Activated T-cell treated with anti-CD3 and anti-CD28 coated beads, Interleukin-2, amount 50 U/mL, for 24 hours (primary cell): ENCODE measurements around the gene ST3GAL6.

Experiments used
- DNase-seq: peaks from one replicate; pipeline ENCODE4 v3.0.0-alpha.2; 2020
- H3K27ac Mint-ChIP-seq: 2 replicates; pipeline ENCODE4 v1.8.0; 2020; ENCODE audit warnings: mild to moderate bottlenecking, mixed read lengths
- H3K27me3 Mint-ChIP-seq: 2 replicates; pipeline ENCODE4 v1.8.0; 2020; ENCODE audit warnings: mixed read lengths
- H3K36me3 Mint-ChIP-seq: 2 replicates; pipeline ENCODE4 v1.8.0; 2020; ENCODE audit warnings: low read depth, mixed read lengths
- H3K4me1 Mint-ChIP-seq: 2 replicates; pipeline ENCODE4 v1.8.0; 2020; ENCODE audit warnings: low read depth, mixed read lengths
- H3K4me3 Mint-ChIP-seq: 2 replicates; pipeline ENCODE4 v1.8.0; 2020; ENCODE audit warnings: mild to moderate bottlenecking, moderate library complexity, mixed read lengths
- H3K9me3 Mint-ChIP-seq: 2 replicates; pipeline ENCODE4 v1.8.0; 2020; ENCODE audit warnings: mixed read lengths

Gene ST3GAL6

DNA sequence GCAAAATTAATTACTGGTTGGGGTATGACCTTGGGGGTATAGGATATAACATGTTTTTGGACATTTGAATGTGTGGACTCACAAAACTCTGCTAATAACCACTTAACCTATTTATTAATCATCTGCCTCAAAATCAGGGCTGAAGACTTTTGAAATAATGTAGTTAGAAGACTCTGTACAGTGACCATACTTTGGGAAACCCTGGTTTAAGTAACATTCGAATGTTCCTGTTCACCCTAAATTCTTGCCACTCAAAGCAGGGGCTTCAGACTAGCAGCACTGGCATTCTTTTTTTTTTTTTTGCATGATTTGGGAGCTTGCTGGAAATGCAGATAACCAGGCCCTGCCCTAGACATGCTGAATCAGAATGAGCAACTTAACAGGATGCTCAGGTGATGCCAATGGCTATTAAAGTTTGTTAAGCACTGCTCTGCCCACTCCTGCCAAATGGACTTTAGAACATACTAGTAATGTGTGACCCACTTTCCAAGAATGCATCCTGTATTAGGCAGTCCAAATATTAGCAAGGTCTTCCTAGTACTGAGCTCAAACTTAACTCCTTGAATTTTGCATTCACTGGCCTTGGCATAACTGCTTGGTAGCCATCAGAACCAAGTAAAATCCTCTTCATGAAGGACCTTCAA, 12.7 kb upstream of the ST3GAL6 start:
- Mint-ChIP-seq H3K4me1 (no peaks in the 10 kb centered on the region), H3K9me3 (no peaks in the 10 kb centered on the region), H3K27ac (no peak overlapping the region), H3K4me3 (no peak overlapping the region), H3K36me3 (no peaks in the 10 kb centered on the region), H3K27me3 (peaks cover 16% of the 10 kb centered on the region)
- DNase-seq: no peak

DNA sequence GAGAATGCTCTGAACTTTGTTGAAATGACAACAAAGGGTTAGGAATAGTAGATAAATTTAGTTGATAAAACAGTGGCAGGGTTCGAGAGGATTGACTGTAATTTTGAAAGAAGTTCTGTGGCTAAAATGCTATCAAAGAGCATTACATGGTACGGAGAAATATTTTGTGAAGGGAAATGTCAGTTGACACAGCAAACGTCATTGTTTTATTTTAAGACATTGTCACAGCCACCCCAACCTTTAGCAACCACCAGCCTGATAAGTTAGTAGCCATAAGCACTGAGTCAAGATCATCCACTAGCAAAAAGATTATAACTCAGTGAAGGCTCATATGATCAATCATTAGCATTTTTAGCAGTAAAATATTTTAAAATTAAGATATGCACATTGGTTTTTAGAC, 8.7 kb upstream of the ST3GAL6 start:
- no peak for DNase-seq
- Mint-ChIP-seq H3K27me3 (peaks cover 12% of the 10 kb centered on the region), H3K4me1 (no peaks in the 10 kb centered on the region), H3K36me3 (no peaks in the 10 kb centered on the region), H3K27ac (no peak overlapping the region), H3K4me3 (no peak overlapping the region), H3K9me3 (no peaks in the 10 kb centered on the region)

DNA sequence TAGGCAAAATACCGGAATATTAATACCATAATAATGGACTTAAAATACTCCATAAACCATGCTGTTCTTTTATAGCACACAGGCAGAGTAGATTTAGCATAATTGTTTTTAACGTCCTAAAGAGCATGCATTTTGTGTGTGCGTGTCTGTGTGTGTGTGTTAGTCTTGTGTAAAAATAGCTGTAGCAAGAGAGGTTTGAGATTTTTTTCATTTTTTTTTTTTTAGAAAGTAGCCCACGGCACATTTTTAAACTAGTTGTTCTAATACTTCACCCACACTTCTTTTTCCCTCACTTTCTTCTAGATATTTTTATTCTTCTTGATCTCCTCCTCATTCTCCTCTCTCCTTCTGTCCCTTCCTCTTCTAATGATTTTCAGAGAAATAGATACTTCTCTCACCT, 7.5 kb upstream of the ST3GAL6 start:
- Mint-ChIP-seq H3K36me3 (no peaks in the 10 kb centered on the region), H3K9me3 (no peaks in the 10 kb centered on the region), H3K4me3 (no peak overlapping the region), H3K27ac (no peak overlapping the region), H3K27me3 (peaks cover 15% of the 10 kb centered on the region), H3K4me1 (no peaks in the 10 kb centered on the region)
- no peak for DNase-seq

DNA sequence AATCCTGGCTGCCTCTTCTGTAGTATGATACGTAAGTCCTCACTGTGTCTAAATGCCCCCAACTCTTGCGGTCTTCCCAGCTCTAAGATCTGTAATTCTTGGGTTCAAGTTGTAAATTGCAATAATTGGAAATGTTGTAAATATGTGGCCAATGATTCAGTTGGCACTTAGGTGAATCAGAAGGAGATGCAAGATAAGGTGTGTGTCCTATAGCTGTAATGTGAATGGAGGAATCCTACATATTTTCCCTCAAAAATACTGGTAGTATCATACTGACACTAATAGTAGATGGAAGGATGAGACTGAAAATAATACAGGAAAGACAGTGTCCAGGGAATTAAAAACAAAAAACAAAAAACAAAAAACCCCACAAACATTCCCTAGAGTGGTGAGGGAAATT, 3.5 kb upstream of the ST3GAL6 start:
- Mint-ChIP-seq H3K4me1 (no peaks in the 10 kb centered on the region), H3K27me3 (peaks cover 25% of the 10 kb centered on the region), H3K27ac (no peak overlapping the region), H3K36me3 (no peaks in the 10 kb centered on the region), H3K9me3 (no peaks in the 10 kb centered on the region), H3K4me3 (no peak overlapping the region)
- no peak for DNase-seq

DNA sequence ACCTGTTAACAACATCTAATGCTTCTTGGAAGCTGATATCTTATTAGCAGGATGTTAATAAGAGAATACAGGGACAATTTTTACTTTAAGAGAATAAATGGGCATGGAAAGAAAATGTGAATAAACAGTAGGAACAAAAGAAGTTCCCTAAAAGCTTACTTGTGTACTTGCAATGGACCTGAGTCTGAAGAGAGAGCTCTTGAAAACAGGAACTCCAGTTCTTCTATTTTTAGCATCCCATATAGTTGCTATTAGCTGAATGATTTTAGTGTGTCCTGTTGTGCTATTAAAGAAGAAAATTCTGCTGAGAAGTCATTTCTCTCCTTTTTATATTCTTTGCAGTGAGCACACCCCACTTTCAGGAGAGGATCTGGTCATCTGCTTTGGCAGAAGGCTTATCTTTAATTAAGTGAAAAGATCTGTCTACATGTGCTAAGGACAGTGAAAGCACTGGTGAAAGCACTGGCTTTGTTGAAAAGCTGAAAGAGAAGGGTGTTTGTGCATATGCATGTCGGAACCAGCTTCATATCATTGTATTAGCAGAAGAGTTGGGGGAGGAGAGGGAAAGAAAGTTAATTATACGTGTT, 1.4 kb upstream of the ST3GAL6 start:
- no peak for DNase-seq
- Mint-ChIP-seq H3K27ac (no peak overlapping the region), H3K36me3 (no peaks in the 10 kb centered on the region), H3K27me3 (peaks cover 24% of the 10 kb centered on the region), H3K9me3 (no peaks in the 10 kb centered on the region), H3K4me1 (no peaks in the 10 kb centered on the region), H3K4me3 (no peak overlapping the region)

DNA sequence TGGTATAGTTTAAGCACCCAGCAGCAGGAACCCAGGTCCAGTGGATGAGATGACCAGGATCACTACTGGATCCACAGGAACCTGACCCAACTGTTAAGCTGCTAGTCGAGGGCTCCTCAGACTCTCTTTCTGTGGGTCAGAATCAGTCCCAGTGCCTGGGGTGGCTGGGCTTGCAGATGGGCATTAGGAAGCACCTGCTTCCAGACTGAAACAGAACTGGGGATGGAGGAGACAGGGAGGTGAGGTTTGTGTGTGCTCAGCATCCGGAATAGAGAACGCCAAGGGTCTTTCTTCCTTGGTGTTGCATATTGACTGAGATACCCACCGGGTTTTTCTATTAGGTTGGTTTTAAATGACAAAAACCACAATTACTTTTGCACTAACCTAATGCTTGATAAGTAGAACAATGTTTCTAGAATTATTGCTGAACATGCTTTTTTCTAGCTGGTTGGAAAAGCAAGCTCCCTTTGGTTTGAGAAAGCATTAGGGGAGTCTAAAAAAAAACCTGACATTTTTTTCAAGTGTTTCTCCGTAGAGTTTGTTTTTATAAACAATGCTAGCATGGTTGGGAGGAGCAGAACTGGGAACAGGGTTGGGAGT, 779 bp downstream of the ST3GAL6 start:
- H3K27me3 Mint-ChIP-seq: peaks cover 24% of the 10 kb centered on the region

DNA sequence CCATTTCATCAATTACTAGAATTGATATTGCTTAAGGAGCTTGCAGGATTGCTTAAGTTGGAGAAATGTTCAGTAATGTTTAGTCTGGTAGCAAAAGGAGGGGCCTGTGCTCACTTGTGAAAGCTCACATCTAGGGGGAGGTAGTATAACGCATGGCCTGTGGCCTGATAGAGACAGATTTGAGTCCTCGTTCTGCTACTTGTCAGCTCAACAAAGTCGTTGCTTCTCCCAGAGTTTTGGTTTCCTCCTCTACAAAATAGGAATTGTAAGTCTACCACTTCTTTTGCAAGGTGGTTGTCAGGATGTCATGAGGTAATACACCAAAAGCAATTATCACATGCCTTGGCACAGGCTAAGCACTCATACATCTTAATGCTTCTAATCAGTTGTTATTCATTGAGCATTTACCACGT, 1.3 kb downstream of the ST3GAL6 start:
- Mint-ChIP-seq H3K9me3 (no peaks in the 10 kb centered on the region), H3K36me3 (no peaks in the 10 kb centered on the region), H3K4me1 (no peaks in the 10 kb centered on the region), H3K27me3 (peaks cover 21% of the 10 kb centered on the region), H3K4me3 (no peak overlapping the region), H3K27ac (no peak overlapping the region)
- no peak for DNase-seq

More for the DNA sequence above, 779 bp downstream of the ST3GAL6 start:
- Mint-ChIP-seq H3K4me3 (no peak overlapping the region), H3K4me1 (no peaks in the 10 kb centered on the region), H3K9me3 (no peaks in the 10 kb centered on the region), H3K27ac (no peak overlapping the region), H3K36me3 (no peaks in the 10 kb centered on the region)
- no peak for DNase-seq

DNA sequence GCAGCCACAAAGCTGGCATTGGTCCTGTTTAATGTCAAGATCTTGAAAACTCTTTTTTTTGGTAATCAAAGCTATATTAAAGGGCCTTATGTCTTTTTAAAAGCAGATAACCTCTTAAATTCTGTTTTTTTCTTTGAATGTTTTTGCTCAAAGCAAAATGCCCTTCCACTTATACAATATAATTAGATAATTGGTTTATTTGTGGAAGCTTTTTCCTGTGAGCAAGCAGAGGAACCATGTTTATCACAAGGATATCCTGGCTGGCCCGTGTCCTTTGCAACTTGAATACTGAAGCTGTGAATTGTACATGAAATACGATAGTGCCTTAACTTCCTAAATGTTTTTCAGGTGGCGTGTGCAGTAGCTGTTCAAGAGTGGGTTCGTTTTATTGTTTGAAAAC, 2.6 kb downstream of the ST3GAL6 start:
- peaks cover 7% of the 10 kb centered on the region for H3K4me1 Mint-ChIP-seq
- H3K27me3 Mint-ChIP-seq: peaks cover 28% of the 10 kb centered on the region
- H3K27ac Mint-ChIP-seq: no peak overlapping the region
- no peaks in the 10 kb centered on the region for H3K9me3 Mint-ChIP-seq
- DNase-seq: no peak
- H3K4me3 Mint-ChIP-seq: no peak overlapping the region
- H3K36me3 Mint-ChIP-seq: no peaks in the 10 kb centered on the region

DNA sequence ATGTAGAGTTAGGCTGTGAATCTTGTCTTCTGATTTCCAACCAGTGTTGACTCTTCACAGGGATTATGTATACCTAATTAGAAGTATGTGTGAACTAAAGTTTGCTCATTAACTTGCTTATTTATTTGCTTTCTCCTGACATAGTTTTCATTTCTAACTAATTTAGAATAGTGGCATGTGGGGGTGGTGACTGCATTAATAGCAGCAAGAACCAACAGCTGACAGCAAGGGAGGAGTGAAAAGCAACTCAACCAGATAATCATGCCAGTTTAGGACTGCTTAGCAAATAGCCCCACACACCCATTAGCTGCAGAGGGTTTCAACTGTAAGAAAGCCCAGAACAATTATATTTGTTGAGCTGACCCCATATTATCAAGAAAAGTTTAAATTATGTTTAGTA, 3.8 kb downstream of the ST3GAL6 start:
- H3K4me3 Mint-ChIP-seq: no peak overlapping the region
- no peak overlapping the region for H3K27ac Mint-ChIP-seq
- peaks cover 31% of the 10 kb centered on the region for H3K27me3 Mint-ChIP-seq
- peaks cover 9% of the 10 kb centered on the region for H3K4me1 Mint-ChIP-seq
- H3K9me3 Mint-ChIP-seq: no peaks in the 10 kb centered on the region
- H3K36me3 Mint-ChIP-seq: no peaks in the 10 kb centered on the region
- no peak for DNase-seq

DNA sequence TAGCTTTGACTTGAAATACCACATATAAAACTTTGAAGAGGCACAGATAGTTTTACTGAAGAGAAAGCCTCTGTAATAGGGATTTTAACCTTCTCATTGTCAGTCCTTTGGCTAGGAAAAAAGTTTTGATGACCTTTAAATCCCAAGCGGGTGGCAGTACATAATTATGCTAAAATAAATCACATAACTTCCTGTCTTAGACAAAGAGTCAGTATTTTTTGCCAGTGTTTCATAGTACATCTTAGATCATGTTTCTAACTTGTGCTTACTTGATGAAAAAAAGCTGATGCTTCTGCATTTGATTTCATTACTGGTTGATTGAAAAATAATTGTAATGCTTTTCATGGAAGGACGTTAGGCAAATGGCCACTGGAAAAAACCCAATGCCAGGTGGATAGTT, 5.8 kb downstream of the ST3GAL6 start:
- H3K4me1 Mint-ChIP-seq: peaks cover 9% of the 10 kb centered on the region
- H3K9me3 Mint-ChIP-seq: no peaks in the 10 kb centered on the region
- no peak overlapping the region for H3K27ac Mint-ChIP-seq
- H3K36me3 Mint-ChIP-seq: no peaks in the 10 kb centered on the region
- DNase-seq: no peak
- peaks cover 23% of the 10 kb centered on the region for H3K27me3 Mint-ChIP-seq
- no peak overlapping the region for H3K4me3 Mint-ChIP-seq

DNA sequence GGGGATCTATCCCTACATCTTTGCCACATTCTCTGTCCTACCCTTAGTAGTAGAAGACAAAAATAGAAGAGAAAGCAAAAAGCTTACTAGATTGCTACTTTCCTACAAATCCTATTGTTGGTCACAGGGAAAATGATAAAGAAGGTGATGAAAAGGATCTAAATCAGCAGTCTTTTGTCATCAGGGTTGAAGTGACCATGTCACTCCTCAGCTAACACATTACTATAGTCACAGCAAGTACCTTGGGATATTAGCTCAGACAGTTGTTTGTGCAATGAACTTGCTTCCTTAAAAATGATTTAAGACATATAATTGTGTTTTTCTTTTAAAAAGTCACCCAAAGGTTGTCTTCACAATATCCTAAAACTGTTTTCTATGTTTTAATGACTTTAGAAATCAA, 6.3 kb downstream of the ST3GAL6 start:
- H3K27me3 Mint-ChIP-seq: peaks cover 26% of the 10 kb centered on the region

DNA sequence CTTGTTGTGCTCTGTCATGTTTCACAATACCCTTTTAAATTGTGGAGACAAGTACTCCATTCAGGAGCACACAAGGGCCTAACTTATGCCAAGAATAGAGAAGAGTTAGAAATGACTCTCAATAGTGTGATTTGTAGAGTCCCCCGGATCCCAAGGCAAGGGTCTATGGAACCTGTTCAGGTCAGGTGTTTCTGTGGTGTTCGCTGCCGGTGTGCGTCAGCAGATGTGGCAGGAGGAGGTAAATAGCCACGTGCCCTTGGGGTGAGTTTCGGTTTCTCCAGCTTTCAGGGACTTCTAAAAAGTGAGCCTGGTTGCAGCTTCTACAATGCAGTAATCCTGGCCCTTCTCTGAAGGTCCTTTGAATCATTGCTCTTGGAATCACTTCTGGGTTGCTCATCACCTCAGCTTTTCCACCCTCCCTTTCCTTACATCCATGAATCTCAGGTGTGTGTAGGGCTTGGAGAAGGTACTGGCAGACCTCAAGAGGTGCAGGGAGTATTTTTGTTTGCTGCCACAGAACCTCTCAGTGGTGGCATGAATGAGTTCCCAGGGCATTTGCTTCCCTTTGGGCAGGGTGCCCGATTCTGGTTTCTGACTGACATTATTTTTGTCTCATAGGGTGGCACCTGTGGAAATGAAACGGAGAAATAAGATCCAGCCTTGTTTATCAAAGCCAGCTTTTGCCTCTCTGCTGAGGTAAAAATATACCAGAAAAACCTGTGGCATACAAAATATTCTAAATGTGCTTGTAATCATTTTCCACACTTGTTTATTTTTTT, 7.3 kb downstream of the ST3GAL6 start:
- H3K27ac Mint-ChIP-seq: no peak overlapping the region
- H3K36me3 Mint-ChIP-seq: no peaks in the 10 kb centered on the region
- no peak overlapping the region for H3K4me3 Mint-ChIP-seq
- peaks cover 9% of the 10 kb centered on the region for H3K4me1 Mint-ChIP-seq
- H3K27me3 Mint-ChIP-seq: peaks cover 31% of the 10 kb centered on the region
- no peaks in the 10 kb centered on the region for H3K9me3 Mint-ChIP-seq
- DNase-seq: no peak

More for the DNA sequence above, 6.3 kb downstream of the ST3GAL6 start:
- H3K4me3 Mint-ChIP-seq: no peak overlapping the region
- H3K4me1 Mint-ChIP-seq: peaks cover 9% of the 10 kb centered on the region
- H3K9me3 Mint-ChIP-seq: no peaks in the 10 kb centered on the region
- H3K36me3 Mint-ChIP-seq: no peaks in the 10 kb centered on the region
- no peak overlapping the region for H3K27ac Mint-ChIP-seq
- DNase-seq: no peak

DNA sequence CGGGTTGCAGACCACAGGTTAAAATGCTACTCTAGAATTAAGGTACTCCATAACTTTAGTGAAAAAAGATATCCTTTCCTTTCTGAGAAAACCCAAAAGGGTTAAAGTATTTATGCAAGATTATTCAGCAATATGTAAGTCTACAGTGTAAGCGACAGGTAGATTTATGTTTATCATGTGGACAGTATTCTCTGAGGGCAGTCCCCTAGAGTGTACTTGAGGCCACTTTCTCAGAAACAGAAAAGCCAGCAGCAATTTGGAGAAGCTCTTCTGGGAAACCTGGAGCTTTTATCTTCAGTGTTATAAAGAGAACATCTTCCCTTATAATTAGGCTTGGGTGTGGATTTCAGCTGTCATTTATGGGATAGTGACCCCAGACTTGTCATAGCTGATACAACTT, 8.9 kb downstream of the ST3GAL6 start:
- DNase-seq: no peak
- Mint-ChIP-seq H3K4me3 (no peak overlapping the region), H3K27me3 (peaks cover 33% of the 10 kb centered on the region), H3K4me1 (peaks cover 9% of the 10 kb centered on the region), H3K9me3 (no peaks in the 10 kb centered on the region), H3K36me3 (no peaks in the 10 kb centered on the region), H3K27ac (no peak overlapping the region)

DNA sequence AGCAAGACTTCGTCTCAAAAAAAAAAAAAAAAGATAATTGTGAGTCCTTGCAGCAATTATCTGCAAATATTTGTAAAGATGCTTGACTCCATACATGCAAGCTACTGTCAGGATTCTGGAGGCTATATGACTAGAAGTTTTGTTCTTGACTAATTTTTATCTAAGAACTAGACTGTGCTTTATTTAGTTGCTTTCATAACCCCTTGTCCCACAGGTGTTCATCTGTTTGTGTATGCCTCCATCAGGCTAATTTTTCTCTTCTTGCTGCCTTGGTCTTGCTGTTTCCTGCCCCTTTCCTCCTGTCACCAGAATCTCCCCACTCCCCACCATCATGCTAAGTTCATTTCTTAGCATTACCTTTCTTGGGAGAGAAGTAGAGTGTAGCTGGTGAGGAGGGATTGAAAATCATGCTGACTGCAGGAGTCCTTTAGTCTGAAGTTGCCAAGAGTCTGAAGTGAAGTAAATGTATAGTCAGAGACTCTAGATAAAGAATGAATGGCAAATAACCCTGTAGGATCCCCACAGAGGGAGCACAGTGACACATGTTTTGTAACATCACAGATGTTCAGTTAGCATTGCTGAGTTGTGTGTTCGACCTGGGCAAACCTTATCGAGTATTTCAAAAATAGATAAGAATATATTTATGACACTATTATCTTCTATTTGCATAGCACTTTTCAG, 12.5 kb downstream of the ST3GAL6 start:
- no peak overlapping the region for H3K27ac Mint-ChIP-seq
- no peaks in the 10 kb centered on the region for H3K36me3 Mint-ChIP-seq
- peaks cover 47% of the 10 kb centered on the region for H3K27me3 Mint-ChIP-seq
- no peak for DNase-seq
- no peaks in the 10 kb centered on the region for H3K9me3 Mint-ChIP-seq
- H3K4me3 Mint-ChIP-seq: no peak overlapping the region
- peaks cover 9% of the 10 kb centered on the region for H3K4me1 Mint-ChIP-seq
